Stimulated activated naive B cell treated with anti-CD40 and anti-IgM and Interleukin-4, amounts not matched to agents 10 μg/mL and 1 μg/mL and 100 μg/mL, for 72 hours (primary cell): ENCODE measurements around the gene ABCC5.
"Not testable (repeated sequence)": the region's sequence is repeated elsewhere in the genome, so short reads cannot be mapped to it uniquely, and the experiment has no call there.

ENCODE experiments used
- ATAC-seq, 2 donors: fragments of 150-1000 bp; cut with Tn5 transposase; replicated peaks; 2 replicates each; pipeline ENCODE4 v1.10.0; 2021; ENCODE audit warnings: moderate library complexity in 1 of 2
- DNase-seq: peaks from one replicate; pipeline ENCODE4 v3.0.0; 2021
- H3K27ac Mint-ChIP-seq: one replicate; pipeline ENCODE4 v1.8.0; 2022; ENCODE audit warnings: mild to moderate bottlenecking, mixed read lengths
- H3K27me3 Mint-ChIP-seq, 2 donors: one replicate each; pipeline ENCODE4 v1.8.0; 2022; ENCODE audit warnings: mixed read lengths in 2 of 2
- H3K36me3 Mint-ChIP-seq, 2 donors: one replicate each; pipeline ENCODE4 v1.8.0; 2022; ENCODE audit warnings: mixed read lengths in 2 of 2, mild to moderate bottlenecking in 1 of 2
- H3K4me1 Mint-ChIP-seq, 2 donors: one replicate each; pipeline ENCODE4 v1.8.0; 2022; ENCODE audit warnings: mixed read lengths in 2 of 2, mild to moderate bottlenecking in 1 of 2
- H3K4me3 Mint-ChIP-seq, 2 donors: one replicate each; pipeline ENCODE4 v1.8.0; 2022; ENCODE audit warnings: mild to moderate bottlenecking in 2 of 2, mixed read lengths in 2 of 2, moderate library complexity in 1 of 2
- H3K9me3 Mint-ChIP-seq, 2 donors: one replicate each; pipeline ENCODE4 v1.8.0; 2022; ENCODE audit warnings: mixed read lengths in 2 of 2, mild to moderate bottlenecking in 1 of 2

ABCC5 gene

DNA sequence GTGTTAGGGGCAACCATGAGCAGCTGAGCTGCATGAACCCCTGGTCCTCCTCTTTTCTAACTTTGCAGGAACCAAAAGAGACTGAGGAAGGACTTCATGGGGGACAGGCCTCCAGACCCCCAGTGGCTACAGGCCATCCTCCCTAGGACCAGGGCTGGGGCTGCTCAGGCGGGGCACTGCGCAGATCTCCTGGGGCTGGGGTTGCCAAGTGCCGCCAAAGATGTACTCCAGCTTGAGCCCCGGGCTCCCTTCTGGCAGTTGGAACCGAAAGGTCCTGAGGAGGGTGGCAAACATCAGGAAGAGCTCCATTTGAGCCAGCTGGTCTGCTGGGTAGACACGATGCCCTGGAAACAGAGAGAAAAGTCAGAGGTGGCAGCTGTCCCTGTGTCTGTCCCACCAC, 121.9 kb downstream of the ABCC5 start:
- H3K27me3 Mint-ChIP-seq: peaks cover 12 to 28% of the 10 kb centered on the region in 2 donors
- H3K4me1 Mint-ChIP-seq: peaks cover 6 to 14% of the 10 kb centered on the region in 2 donors
- DNase-seq: no peak
- no peak overlapping the region for H3K4me3 Mint-ChIP-seq
- peaks cover 2 to 5% of the 10 kb centered on the region in 2 donors for H3K9me3 Mint-ChIP-seq
- H3K27ac Mint-ChIP-seq: no peak overlapping the region
- ATAC-seq: no peak
- peaks cover 0 to 4% of the 10 kb centered on the region in 2 donors for H3K36me3 Mint-ChIP-seq

DNA sequence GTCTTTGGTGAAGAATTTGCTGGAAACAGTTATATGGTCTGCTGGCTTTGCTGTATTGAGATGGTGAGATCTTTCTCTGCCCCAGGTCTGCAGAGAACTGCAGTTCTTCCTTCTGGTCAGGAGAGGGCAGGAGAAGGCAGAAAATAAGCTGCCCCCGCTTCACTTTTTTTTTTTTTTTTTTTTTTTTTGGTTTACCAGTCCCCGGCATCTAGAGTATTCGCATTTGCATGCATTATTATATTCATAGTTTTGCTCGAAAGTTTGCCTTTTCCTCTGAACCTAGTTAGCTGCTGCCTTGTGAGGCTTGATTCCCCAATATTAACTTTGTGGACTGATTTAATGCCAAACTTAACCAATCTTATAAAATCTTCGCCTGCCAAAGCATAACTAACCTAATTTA, 122.4 kb downstream of the ABCC5 start:
- H3K36me3 Mint-ChIP-seq: peaks cover 0 to 2% of the 10 kb centered on the region in 2 donors
- peaks cover 7 to 24% of the 10 kb centered on the region in 2 donors for H3K27me3 Mint-ChIP-seq
- no peak overlapping the region for H3K27ac Mint-ChIP-seq
- no peak overlapping the region for H3K4me3 Mint-ChIP-seq
- H3K9me3 Mint-ChIP-seq: peaks cover 2 to 3% of the 10 kb centered on the region in 2 donors
- peaks cover 6 to 14% of the 10 kb centered on the region in 2 donors for H3K4me1 Mint-ChIP-seq
- ATAC-seq: peak; percentile 65 to 74
- no peak for DNase-seq

DNA sequence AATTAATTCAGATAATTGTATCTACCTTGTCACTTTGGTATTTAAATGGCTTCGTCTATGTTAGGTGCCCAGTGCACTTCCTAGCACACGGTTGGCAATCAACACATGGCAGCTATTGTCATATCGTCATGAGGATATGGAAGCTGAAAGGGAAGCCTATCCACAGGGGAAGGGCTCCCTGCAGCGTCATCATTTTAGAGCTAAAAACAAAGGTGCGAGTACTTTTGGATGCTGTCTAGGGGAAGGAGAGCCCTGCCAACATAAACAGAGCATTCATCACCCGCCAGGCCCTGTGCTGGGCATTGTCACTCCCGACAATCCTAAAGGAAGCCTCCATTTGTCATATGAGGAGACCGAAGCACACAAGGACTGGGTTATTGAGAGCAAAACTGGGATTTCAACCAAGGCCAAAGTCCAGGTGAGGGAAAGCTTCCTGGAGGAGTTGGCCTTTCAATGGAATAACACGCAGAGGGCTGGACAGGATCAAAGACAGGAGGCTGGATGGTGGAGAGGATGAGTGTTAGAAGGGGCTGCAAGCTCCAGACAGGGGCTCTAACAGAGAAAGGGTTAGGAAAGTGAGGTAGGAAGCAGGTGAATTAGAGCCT, 125.0 kb downstream of the ABCC5 start:
- H3K27me3 Mint-ChIP-seq: peaks cover 12 to 22% of the 10 kb centered on the region in 2 donors

DNA sequence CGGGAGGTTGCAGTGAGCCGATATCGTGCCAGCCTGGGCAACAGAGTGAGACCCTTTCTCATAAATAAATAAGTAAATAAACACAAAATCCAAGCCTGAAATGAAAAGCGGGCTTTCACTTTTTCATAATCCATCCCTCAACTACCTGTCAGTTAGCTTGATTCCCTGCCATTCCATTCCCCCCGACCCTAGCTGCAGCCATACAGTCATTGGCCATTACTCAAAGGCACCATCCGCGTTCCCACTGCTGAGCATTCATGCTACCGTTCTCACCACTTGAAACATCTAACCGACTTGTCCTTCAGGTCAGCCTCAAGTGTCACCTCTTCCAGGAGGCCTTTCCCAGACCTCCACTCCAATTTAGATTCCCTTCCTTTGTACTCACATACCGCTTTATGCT, 131.9 kb downstream of the ABCC5 start:
- peak overlapping the region; percentile 52 to 59 for H3K4me3 Mint-ChIP-seq

More for the DNA sequence above, 125.0 kb downstream of the ABCC5 start:
- no peaks in the 10 kb centered on the region for H3K9me3 Mint-ChIP-seq
- H3K27ac Mint-ChIP-seq: no peak overlapping the region
- DNase-seq (no peak), ATAC-seq (no peak)
- H3K4me3 Mint-ChIP-seq: no peak overlapping the region
- no peaks in the 10 kb centered on the region for H3K36me3 Mint-ChIP-seq
- peaks cover 6 to 14% of the 10 kb centered on the region in 2 donors for H3K4me1 Mint-ChIP-seq

DNA sequence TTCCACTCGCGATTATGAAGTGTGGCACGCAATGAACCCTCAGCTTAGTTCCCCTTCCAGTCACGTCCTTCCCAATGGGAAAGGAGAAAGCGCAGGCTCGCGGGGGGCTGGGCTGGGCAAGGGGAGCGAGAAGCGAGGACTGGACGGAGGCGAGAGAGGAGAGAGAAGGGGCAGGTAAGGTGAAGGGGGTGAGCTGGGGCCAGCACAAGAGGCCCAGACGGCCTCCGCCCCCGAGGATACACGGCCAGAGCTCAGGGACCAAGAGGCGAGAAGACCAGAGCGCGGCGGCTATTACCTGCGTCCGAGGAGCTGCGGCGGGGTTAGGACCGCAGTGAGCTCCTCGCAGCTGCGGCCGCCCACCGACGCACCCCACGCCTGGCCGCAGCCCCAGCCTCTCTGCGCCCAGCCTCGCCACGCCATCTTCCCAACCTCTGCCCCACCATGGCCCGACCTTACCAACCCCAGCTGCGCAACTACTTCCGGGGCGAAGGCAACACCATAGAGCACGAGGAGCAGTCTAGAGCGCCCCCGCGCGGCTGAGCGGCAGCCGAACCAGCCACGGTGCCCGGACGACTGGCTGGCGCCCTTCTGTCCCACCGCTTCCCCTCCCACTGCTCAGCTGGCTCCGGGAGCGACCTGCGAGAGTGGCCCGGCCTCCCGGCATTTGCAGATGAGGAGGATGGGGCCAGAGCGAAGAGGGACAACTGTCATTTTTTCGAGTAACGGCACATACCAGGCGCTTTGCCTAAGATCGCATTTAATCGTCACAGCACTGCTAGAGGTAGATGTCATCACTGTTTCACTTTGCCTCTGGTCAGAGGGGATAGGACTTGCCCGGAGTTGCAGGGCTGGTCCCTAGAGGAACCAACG, 133.0 kb downstream of the ABCC5 start, which contains the start of gene PARL:
Gene PARL, minus strand, starts transcription at position 454 of the 870 bp plus-strand sequence. Its CDS starts 34 bp downstream, at position 420.
- peak; percentile 93 for DNase-seq
- Mint-ChIP-seq H3K27ac (peak within 1 kb of the TSS; percentile 99), H3K9me3 (no peaks in the 10 kb centered on the region), H3K27me3 (peaks cover 9 to 10% of the 10 kb centered on the region in 2 donors), H3K4me3 (peak within 1 kb of the TSS; percentile 95 to 99), H3K4me1 (peaks cover 13 to 38% of the 10 kb centered on the region in 2 donors), H3K36me3 (peaks cover 0 to 13% of the 10 kb centered on the region in 2 donors)
- peak; percentile 98 to 99 for ATAC-seq

More for the DNA sequence above, 131.9 kb downstream of the ABCC5 start:
- Mint-ChIP-seq H3K27ac (no peak overlapping the region), H3K27me3 (peaks cover 13 to 15% of the 10 kb centered on the region in 2 donors), H3K4me1 (peaks cover 13 to 28% of the 10 kb centered on the region in 2 donors), H3K9me3 (no peaks in the 10 kb centered on the region), H3K36me3 (peaks cover 0 to 13% of the 10 kb centered on the region in 2 donors)
- DNase-seq (no peak), ATAC-seq (no peak)

DNA sequence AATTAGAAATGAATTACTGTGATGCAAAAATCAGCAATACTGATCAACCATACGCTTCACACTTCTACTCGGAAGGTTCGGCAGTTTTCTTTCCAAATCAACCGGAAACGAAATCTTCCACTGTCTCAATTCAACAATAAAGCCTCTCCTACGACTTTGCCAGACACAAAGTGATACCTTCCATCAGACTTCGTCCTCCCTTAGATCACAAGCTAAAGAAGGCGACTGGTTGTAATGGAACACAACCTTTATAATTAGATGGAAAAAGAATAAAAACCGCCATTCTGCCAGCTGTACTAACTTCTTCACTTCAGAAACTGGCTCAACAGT, 133.6 kb downstream of the ABCC5 start:
- no peak for DNase-seq
- peak in 1 of 2 donors; percentile 30 for ATAC-seq
- H3K27me3 Mint-ChIP-seq: peaks cover 7 to 8% of the 10 kb centered on the region in 2 donors
- H3K4me3 Mint-ChIP-seq: peak overlapping the region; percentile 95 to 99
- H3K36me3 Mint-ChIP-seq: peaks cover 0 to 14% of the 10 kb centered on the region in 2 donors
- no peaks in the 10 kb centered on the region for H3K9me3 Mint-ChIP-seq
- H3K4me1 Mint-ChIP-seq: peaks cover 13 to 40% of the 10 kb centered on the region in 2 donors
- peak overlapping the region; percentile 99 for H3K27ac Mint-ChIP-seq

DNA sequence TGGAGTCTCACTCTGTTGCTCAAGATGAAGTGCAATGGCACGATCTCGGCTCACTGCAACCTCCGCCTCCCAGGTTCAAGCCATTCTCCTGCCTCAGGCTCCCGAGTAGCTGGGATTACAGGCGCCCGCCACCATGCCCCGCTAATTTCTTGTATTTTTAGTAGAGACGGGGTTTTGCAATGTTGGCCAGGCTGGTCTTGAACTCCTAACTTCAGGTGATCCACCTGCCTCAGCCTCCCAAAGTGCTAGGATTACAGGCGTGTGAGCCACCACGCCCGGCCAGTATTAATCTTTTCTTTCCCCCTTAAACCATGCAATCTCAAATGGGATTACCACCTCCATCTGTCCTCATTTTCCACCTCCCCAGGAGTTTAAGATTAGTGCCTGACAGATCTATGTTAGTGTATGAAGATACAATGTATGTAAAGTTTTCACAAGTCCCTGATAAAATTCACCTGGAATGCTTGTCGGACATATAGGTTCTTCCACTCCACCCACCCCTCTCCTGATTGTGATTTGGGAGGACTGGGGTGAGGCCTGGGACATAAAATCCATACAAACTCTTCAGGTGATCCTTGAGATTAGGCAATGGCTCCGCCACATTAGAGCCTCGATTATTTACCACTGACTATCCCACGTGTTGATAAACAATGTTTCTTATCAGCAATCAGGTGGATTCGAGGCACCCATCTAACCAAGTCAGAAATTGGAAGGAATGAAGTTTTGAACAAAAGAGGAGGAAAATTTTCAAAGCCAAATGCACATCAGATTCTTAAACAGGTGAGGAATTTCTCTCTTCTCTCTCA, 134.2 kb downstream of the ABCC5 start:
- peaks cover 13 to 46% of the 10 kb centered on the region in 2 donors for H3K4me1 Mint-ChIP-seq
- no peaks in the 10 kb centered on the region for H3K9me3 Mint-ChIP-seq
- no peak for DNase-seq
- peak overlapping the region; percentile 95 to 99 for H3K4me3 Mint-ChIP-seq
- H3K36me3 Mint-ChIP-seq: peaks cover 0 to 16% of the 10 kb centered on the region in 2 donors
- peak overlapping the region; percentile 99 for H3K27ac Mint-ChIP-seq
- H3K27me3 Mint-ChIP-seq: peaks cover 7 to 8% of the 10 kb centered on the region in 2 donors
- no peak for ATAC-seq

DNA sequence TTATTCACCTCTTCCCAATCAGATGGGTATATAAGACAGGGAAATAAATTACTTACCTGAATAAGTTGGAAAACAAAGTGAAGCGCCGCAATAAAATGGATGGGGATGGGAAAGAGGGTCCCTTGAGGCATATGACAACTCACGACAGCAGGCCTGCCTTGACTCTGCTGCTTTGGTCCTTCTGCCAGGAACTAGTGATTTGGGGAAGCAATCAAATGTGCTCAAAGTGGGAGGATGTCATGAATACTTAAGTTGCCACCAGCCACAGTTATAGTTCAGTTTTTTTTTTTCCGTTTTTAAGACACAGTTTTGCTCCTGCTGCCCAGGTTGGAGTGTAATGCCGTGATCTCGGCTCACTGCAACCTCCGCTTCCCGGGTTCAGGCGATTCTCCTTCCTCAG, 137.6 kb downstream of the ABCC5 start:
- no peak for DNase-seq
- no peak for ATAC-seq
- Mint-ChIP-seq H3K36me3 (peaks cover 9 to 33% of the 10 kb centered on the region in 2 donors), H3K27me3 (no peaks in the 10 kb centered on the region), H3K27ac (no peak overlapping the region), H3K4me3 (no peak overlapping the region), H3K9me3 (no peaks in the 10 kb centered on the region), H3K4me1 (peaks cover 16 to 56% of the 10 kb centered on the region in 2 donors)

DNA sequence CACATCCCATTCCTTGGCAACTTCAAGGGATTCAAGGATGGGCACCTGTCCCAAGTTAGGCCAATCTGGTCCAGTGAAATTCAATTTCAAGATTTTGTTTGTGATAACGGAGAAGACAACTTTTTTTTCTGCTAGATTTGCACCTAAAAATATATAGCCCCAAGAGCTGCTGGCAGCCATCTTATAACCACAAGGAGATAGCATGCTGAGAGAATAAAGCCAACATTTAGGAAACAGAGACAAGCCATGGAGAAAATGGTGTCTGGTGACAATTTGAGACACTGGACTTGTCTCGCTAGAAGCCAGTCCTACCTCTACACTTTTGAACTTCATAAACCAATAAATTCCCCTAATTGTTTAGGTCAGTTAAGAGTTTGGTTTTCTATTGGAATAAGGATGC, 138.4 kb downstream of the ABCC5 start:
- peaks cover 9 to 29% of the 10 kb centered on the region in 2 donors for H3K36me3 Mint-ChIP-seq
- H3K27ac Mint-ChIP-seq: no peak overlapping the region
- DNase-seq (no peak), ATAC-seq (no peak)
- H3K4me3 Mint-ChIP-seq: no peak overlapping the region
- H3K4me1 Mint-ChIP-seq: peaks cover 16 to 52% of the 10 kb centered on the region in 2 donors
- H3K27me3 Mint-ChIP-seq: no peaks in the 10 kb centered on the region
- no peaks in the 10 kb centered on the region for H3K9me3 Mint-ChIP-seq

DNA sequence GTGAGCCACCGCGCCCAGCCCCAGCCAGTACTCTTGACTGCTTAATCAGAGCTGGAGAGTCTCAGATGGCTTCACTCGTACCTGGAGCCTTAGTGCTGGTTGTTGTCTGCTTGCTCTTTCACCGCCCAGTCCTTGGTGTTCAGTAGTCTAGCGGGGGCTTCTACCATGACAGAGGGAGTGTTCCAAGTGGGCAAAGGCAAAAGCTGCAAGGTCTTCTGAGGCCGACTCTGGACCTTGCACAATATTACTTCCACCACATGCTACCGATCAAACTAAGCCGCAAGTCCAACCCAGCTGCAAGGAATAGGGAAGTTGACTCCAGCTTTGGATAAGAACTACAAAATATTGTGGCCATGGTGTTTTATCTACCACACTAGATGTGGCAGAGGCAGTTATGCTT, 139.6 kb downstream of the ABCC5 start:
- no peak for DNase-seq
- no peaks in the 10 kb centered on the region for H3K27me3 Mint-ChIP-seq

DNA sequence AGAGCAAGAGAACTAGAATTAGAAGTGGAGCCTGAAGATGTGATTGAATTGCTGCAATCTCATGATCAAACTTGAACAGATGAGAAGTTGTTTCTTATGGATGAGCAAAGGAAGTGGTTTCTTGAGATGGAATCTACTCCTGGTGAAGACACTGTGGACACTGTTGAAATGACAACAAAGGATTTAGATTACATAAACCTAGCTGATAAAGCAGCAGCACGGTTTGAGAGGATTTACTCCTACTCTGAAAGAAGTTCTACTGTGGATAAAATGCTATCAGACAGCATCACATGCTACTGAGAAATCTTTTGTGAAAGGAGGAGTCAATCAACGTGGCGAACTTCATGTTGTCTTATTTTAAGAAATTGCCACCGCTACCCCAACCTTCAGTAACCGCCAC, 140.5 kb downstream of the ABCC5 start:
- not testable (repeated sequence) for H3K4me3 Mint-ChIP-seq, H3K27ac Mint-ChIP-seq, H3K27me3 Mint-ChIP-seq, H3K9me3 Mint-ChIP-seq, DNase-seq, ATAC-seq
- H3K4me1 Mint-ChIP-seq: peaks cover 6 to 42% of the 10 kb centered on the region in 2 donors
- peaks cover 9 to 28% of the 10 kb centered on the region in 2 donors for H3K36me3 Mint-ChIP-seq

More for the DNA sequence above, 139.6 kb downstream of the ABCC5 start:
- no peak for ATAC-seq
- Mint-ChIP-seq H3K36me3 (peaks cover 9 to 24% of the 10 kb centered on the region in 2 donors), H3K4me1 (peaks cover 6 to 44% of the 10 kb centered on the region in 2 donors), H3K4me3 (no peak overlapping the region), H3K9me3 (no peaks in the 10 kb centered on the region), H3K27ac (peak overlapping the region; percentile 67)

DNA sequence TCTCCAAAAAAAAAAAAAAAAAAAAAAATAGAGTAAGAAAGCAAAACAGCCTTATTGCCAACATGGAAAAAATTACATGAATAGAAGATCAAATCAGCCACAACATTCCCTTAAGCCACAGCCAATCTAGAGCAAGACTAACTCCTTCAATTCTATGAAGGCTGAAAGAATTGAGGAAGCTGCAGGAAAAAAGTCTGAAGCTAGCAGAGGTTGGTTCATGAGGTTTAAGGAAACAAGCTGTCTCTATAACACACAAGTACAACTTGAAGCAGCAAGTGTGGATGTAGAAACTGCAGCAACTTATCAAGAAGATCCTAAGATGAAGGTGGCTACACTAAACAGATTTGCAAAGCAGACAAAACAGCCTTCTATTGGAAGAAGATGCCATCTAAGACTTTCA, 142.3 kb downstream of the ABCC5 start:
- no peak for DNase-seq
- no peaks in the 10 kb centered on the region for H3K27me3 Mint-ChIP-seq
- no peak overlapping the region for H3K27ac Mint-ChIP-seq
- no peak for ATAC-seq
- H3K9me3 Mint-ChIP-seq: no peaks in the 10 kb centered on the region
- no peak overlapping the region for H3K4me3 Mint-ChIP-seq
- peaks cover 12 to 43% of the 10 kb centered on the region in 2 donors for H3K4me1 Mint-ChIP-seq
- peaks cover 12 to 31% of the 10 kb centered on the region in 2 donors for H3K36me3 Mint-ChIP-seq

DNA sequence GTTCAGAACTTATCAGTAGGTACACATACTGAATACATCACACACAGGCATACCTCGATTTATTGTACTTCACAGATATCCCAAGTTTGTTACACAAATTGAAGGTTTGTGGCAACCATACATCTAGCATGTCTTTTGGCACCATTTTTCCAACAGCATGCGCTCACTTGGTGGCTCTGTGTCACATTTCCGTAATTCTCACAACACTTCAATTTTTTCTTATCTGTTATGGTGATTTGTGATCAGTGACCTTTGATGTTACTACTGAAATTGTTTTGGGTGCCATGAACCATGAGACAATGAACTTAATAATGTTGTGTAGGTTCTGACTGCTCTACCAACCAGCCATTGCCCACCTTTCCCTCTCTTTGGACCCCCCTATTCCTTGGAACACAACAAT, 143.8 kb downstream of the ABCC5 start:
- Mint-ChIP-seq H3K4me3 (no peak overlapping the region), H3K27ac (no peak overlapping the region), H3K27me3 (no peaks in the 10 kb centered on the region), H3K4me1 (peaks cover 15 to 38% of the 10 kb centered on the region in 2 donors), H3K36me3 (peaks cover 14 to 32% of the 10 kb centered on the region in 2 donors), H3K9me3 (no peaks in the 10 kb centered on the region)
- DNase-seq: no peak
- ATAC-seq: no peak

DNA sequence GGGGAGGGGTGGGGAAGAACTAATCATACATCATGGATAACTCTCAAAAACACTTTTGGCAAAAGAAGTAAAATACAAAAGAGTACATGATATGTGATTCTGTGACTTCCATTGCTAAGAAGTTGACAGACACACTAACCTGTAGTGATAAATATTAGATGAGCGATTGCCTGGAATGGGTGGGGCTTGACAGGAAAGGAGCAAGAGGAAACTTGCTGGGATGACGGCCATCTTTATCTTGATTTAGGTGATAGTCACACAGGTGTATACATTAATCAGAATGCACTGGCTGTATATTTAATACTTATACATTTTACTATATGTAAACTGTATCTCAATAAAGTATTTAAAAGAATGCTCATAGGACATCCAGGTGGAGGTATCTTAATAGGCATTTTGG, 146.1 kb downstream of the ABCC5 start:
- DNase-seq (no peak), ATAC-seq (no peak)
- peaks cover 11 to 31% of the 10 kb centered on the region in 2 donors for H3K36me3 Mint-ChIP-seq
- H3K27ac Mint-ChIP-seq: no peak overlapping the region
- H3K9me3 Mint-ChIP-seq: no peaks in the 10 kb centered on the region
- H3K4me1 Mint-ChIP-seq: peaks cover 12 to 26% of the 10 kb centered on the region in 2 donors
- no peak overlapping the region for H3K4me3 Mint-ChIP-seq
- no peaks in the 10 kb centered on the region for H3K27me3 Mint-ChIP-seq
